ENCODE results near the gene TFF3.

TFF3 gene

GRCh38 chr21:42280356-42281180, 34.6 kb downstream of the TFF3 start:
- DNase-seq (ENCODE audit: low spot score) (no peak), ATAC-seq (ENCODE audit: low read depth) (no peak)
- Histone ChIP-seq H3K4me1 (ENCODE audit: insufficient read depth, poor library complexity, severe bottlenecking) (no peaks in the 10 kb centered on the region), H3K9me3 (ENCODE audit: severe bottlenecking) (no peaks in the 10 kb centered on the region), H3K4me3 (ENCODE audit: severe bottlenecking) (no peak overlapping the region), H3K27ac (ENCODE audit: poor library complexity, severe bottlenecking) (no peak overlapping the region), H3K27me3 (ENCODE audit: insufficient read depth, poor library complexity, severe bottlenecking) (no peaks in the 10 kb centered on the region), H3K36me3 (ENCODE audit: low read depth) (no peaks in the 10 kb centered on the region)
- TF ChIP-seq CTCF (IDR thresholded peaks at IDR 0.05; ENCODE audit: poor library complexity, severe bottlenecking): no peak

GRCh38 chr21:42279888-42280287, 35.3 kb downstream of the TFF3 start:
- Histone ChIP-seq H3K9me3 (ENCODE audit: severe bottlenecking) (no peaks in the 10 kb centered on the region), H3K36me3 (ENCODE audit: low read depth) (no peaks in the 10 kb centered on the region), H3K27me3 (ENCODE audit: insufficient read depth, poor library complexity, severe bottlenecking) (no peaks in the 10 kb centered on the region), H3K4me1 (ENCODE audit: insufficient read depth, poor library complexity, severe bottlenecking) (no peaks in the 10 kb centered on the region), H3K27ac (ENCODE audit: poor library complexity, severe bottlenecking) (no peak overlapping the region), H3K4me3 (ENCODE audit: severe bottlenecking) (no peak overlapping the region)
- TF ChIP-seq CTCF (IDR thresholded peaks at IDR 0.05; ENCODE audit: poor library complexity, severe bottlenecking): no peak
- DNase-seq (ENCODE audit: low spot score) (no peak), ATAC-seq (ENCODE audit: low read depth) (no peak)

- no peaks in the 10 kb centered on the region for H3K36me3 ChIP-seq (ENCODE audit: low read depth)
Observed at GRCh38 chr21:42279341-42279871, 35.8 kb downstream of the TFF3 start.

GRCh38 chr21:42278451-42279149, 36.6 kb downstream of the TFF3 start:
- H3K4me1 ChIP-seq (ENCODE audit: insufficient read depth, poor library complexity, severe bottlenecking): no peaks in the 10 kb centered on the region
- H3K36me3 ChIP-seq (ENCODE audit: low read depth): no peaks in the 10 kb centered on the region
- H3K4me3 ChIP-seq (ENCODE audit: severe bottlenecking): no peak overlapping the region
- no peak overlapping the region for H3K27ac ChIP-seq (ENCODE audit: poor library complexity, severe bottlenecking)
- no peaks in the 10 kb centered on the region for H3K27me3 ChIP-seq (ENCODE audit: insufficient read depth, poor library complexity, severe bottlenecking)
- H3K9me3 ChIP-seq (ENCODE audit: severe bottlenecking): no peaks in the 10 kb centered on the region
- no peak for TF ChIP-seq CTCF (IDR thresholded peaks at IDR 0.05; ENCODE audit: poor library complexity, severe bottlenecking)
- DNase-seq (ENCODE audit: low spot score) (no peak), ATAC-seq (ENCODE audit: low read depth) (no peak)

More at GRCh38 chr21:42279341-42279871, 35.8 kb downstream of the TFF3 start:
- no peak overlapping the region for H3K27ac ChIP-seq (ENCODE audit: poor library complexity, severe bottlenecking)
- ATAC-seq (ENCODE audit: low read depth) (no peak), DNase-seq (ENCODE audit: low spot score) (no peak)
- no peak overlapping the region for H3K4me3 ChIP-seq (ENCODE audit: severe bottlenecking)
- no peaks in the 10 kb centered on the region for H3K9me3 ChIP-seq (ENCODE audit: severe bottlenecking)
- H3K27me3 ChIP-seq (ENCODE audit: insufficient read depth, poor library complexity, severe bottlenecking): no peaks in the 10 kb centered on the region
- H3K4me1 ChIP-seq (ENCODE audit: insufficient read depth, poor library complexity, severe bottlenecking): no peaks in the 10 kb centered on the region
- no peak for TF ChIP-seq CTCF (IDR thresholded peaks at IDR 0.05; ENCODE audit: poor library complexity, severe bottlenecking)
